HG03354 (cell line): Measurements from ENCODE around the gene OR4S2.

Experiments
- ATAC-seq: cut with Tn5 transposase; IDR thresholded peaks from one replicate; pipeline ENCODE4 v1.9.1; 2021; ENCODE audit warnings: mild to moderate bottlenecking; ENCODE audit not compliant: unreplicated experiment, poor library complexity, severe bottlenecking

The OR4S2 gene, protein sequence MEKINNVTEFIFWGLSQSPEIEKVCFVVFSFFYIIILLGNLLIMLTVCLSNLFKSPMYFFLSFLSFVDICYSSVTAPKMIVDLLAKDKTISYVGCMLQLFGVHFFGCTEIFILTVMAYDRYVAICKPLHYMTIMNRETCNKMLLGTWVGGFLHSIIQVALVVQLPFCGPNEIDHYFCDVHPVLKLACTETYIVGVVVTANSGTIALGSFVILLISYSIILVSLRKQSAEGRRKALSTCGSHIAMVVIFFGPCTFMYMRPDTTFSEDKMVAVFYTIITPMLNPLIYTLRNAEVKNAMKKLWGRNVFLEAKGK

DNA sequence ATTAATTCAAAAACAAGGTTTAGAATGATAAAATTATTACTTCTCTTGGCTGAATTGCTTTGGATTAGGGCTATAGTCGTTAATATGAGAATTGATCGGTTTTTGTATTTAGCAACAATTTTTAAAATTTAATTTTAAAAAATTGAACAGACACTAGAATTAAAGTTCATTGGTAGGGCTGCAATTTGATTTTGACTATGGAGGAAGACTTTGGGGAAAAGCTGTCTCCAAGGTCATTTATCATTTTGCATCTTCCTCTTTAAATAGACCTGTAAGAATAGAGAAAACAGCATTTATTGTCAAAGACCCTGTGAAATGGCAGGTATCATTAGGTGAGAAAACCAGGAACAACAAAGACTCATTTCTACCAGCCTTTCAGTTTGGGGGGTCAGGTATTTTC, at the start of gene OR4S2:
OR4S2 (plus strand) TSS at position 301 of the 400 bp plus-strand sequence. CDS start 2,577 bp downstream, outside the sequence.
- no peak for ATAC-seq

GRCh38 chr11:55607545-55607944, 40.6 kb upstream of the OR4S2 start, which contains the start of gene OR4C11:
Gene OR4C11, minus strand, starts transcription at chr11:55607645. Its CDS starts 3,272 bp downstream, at chr11:55604373.
- ATAC-seq: no peak

- ATAC-seq: no peak
Measured at GRCh38 chr11:55624531-55624930, 23.6 kb upstream of the OR4S2 start.

GRCh38 chr11:55634813-55635212, 13.3 kb upstream of the OR4S2 start, which contains the start of gene OR4P4:
Gene OR4P4, plus strand, starts transcription at chr11:55635113.
- ATAC-seq: no peak

- ATAC-seq: no peak
Measured at GRCh38 chr11:55652560-55652959, 4.4 kb downstream of the OR4S2 start.

- no peak for ATAC-seq
Measured at GRCh38 chr11:55655096-55655495, 7.0 kb downstream of the OR4S2 start.

DNA sequence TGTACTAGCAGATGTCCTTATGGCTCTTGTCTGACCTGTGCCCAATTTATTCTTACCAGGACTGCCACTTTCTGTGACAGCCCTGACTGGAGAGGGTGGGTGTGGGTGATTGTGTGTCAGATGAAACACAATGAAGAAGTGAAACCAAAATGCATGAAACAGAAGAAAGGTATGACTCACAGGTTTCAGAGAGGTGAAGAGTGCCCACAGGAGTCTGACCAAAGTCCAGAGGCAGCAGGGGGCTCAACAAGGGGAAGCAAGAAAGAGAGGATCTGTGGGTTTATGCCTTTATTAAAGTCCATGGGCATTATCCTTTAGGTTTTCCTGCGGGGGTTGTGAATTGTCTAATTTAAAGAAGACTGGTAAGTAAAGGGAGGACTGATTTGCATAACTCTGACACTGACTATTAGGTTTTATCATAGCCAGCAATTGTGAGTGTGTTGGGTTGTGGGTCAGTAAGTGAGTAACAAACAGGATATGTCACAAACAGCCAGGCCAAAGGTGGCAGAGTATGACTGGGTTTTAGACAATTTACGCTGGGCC, 10.0 kb downstream of the OR4S2 start:
- ATAC-seq: peak; percentile 98

- peak; percentile 45 for ATAC-seq
Measured at GRCh38 chr11:55658608-55659007, 10.5 kb downstream of the OR4S2 start.

GRCh38 chr11:55661901-55662300, 13.8 kb downstream of the OR4S2 start, which contains the start of gene OR4C6:
Gene OR4C6, plus strand, starts transcription at chr11:55662201. Its CDS starts 2,966 bp downstream, at chr11:55665167.
- ATAC-seq: no peak

DNA sequence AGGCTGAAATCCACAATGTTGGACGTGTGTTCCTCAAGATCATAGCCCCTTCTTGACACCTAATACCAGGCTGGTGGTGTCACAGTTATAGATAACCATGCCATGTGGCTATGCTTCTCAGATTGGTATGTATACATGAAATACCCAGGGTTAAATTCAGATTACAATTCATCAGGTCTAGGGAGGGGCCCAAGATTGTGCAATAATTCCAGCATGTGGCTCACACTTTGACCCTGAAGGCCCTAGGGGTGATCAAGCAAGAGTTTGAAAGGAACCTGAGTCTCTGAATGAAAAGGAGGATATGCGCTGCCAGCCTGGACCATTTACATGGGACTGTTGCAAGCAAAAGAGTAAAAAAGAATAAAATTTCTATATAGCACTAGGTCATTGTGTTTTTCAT, 21.2 kb downstream of the OR4S2 start:
- no peak for ATAC-seq

GRCh38 chr11:55673860-55674259, 25.7 kb downstream of the OR4S2 start:
- ATAC-seq: no peak

DNA sequence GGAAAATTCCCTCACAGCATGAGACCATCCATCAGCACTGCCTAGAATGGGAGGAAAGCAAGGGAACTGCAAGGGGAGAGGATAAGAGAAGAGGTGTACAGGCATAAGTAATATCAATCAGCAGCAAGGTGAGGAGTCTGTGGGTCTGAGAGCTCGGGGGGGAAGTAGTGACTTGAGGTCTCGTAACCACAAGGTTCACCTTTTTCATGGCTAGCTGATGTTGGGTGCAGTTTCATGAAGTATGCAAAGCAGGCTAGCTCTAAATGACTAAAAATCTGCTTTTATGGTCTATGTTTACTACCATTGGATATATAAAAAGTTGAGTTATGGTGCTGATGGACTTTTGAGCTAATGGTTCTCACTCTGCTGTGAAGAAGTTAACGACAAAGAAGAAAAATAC, 49.7 kb downstream of the OR4S2 start:
- ATAC-seq: no peak

- no peak for ATAC-seq
Measured at GRCh38 chr11:55701429-55701828, 53.3 kb downstream of the OR4S2 start.
